GM12878 (cell line): ENCODE data around the gene MSL3. TPM values are rescaled to one million over a fixed set of nuclear protein-coding genes. Genes with fewer than 3 reads are reported as not detected.
A peak's percentile ranks its signal among the peaks of the same experiment; 100 is the strongest.

Experiments used
- ASH2L ChIP-seq: fragments of 300-600, 200-600 bp; sonication (generic); IDR thresholded peaks from 2 replicates; pipeline ENCODE4 v1.6.1; 2017; ENCODE audit warnings: low read depth, mild to moderate bottlenecking, borderline replicate concordance
- BACH1 ChIP-seq: fragments of 450-650 bp; IDR thresholded peaks from 2 replicates; pipeline ENCODE4 v1.6.1; 2017; ENCODE audit warnings: mild to moderate bottlenecking, borderline replicate concordance
- CBX5 ChIP-seq: sonication (generic); IDR thresholded peaks from 2 replicates; pipeline ENCODE4 v1.6.1; 2016; ENCODE audit warnings: low read depth, moderate library complexity, mild to moderate bottlenecking, inconsistent platforms
- E2F8 ChIP-seq: fragments of 450-650 bp; IDR thresholded peaks from 2 replicates; pipeline ENCODE4 v1.6.1; 2018; ENCODE audit warnings: mild to moderate bottlenecking, low read depth, moderate library complexity; ENCODE audit not compliant: partially characterized antibody
- EP300 ChIP-seq, 2 experiments: fragments of 150-350 bp in 1 of 2; IDR thresholded peaks; 2 replicates each; pipeline ENCODE4 v1.6.1; 2011 to 2012; ENCODE audit warnings: low read depth in 2 of 2, low read length in 2 of 2, borderline replicate concordance in 1 of 2, improper control_type of control experiment in 1 of 2, inconsistent platforms in 1 of 2; ENCODE audit not compliant: control insufficient read depth in 1 of 2
- GABPA ChIP-seq: IDR thresholded peaks from 2 replicates; pipeline ENCODE4 v1.6.1; 2014; ENCODE audit warnings: antibody characterized with exemption, low read depth, mild to moderate bottlenecking, inconsistent platforms
- GATAD2B ChIP-seq: fragments of 450-650 bp; conservative IDR thresholded peaks from 2 replicates; pipeline ENCODE4 v1.6.1; 2017; ENCODE audit warnings: low read depth, mild to moderate bottlenecking, moderate library complexity
- IKZF1 ChIP-seq: fragments of 450-650 bp; conservative IDR thresholded peaks from 2 replicates; pipeline ENCODE4 v1.6.1; 2017; ENCODE audit warnings: antibody characterized with exemption, mild to moderate bottlenecking
- IRF4 ChIP-seq: IDR thresholded peaks from 2 replicates; pipeline ENCODE4 v1.6.1; 2011; ENCODE audit warnings: low read depth, low read length
- JUNB ChIP-seq: IDR thresholded peaks from 2 replicates; pipeline ENCODE4 v1.6.1; 2016; ENCODE audit warnings: antibody characterized with exemption, mild to moderate bottlenecking
- MYC ChIP-seq: IDR thresholded peaks from 2 replicates; pipeline ENCODE4 v1.6.1; 2011; ENCODE audit warnings: mild to moderate bottlenecking, low read length, moderate library complexity, inconsistent platforms; ENCODE audit not compliant: insufficient read depth, insufficient replicate concordance, insufficient read length, severe bottlenecking
- NBN ChIP-seq: fragments of 450-650 bp; IDR thresholded peaks from 2 replicates; pipeline ENCODE4 v1.6.1; 2016
- NR2F1 ChIP-seq: fragments of 450-650 bp; conservative IDR thresholded peaks from 2 replicates; pipeline ENCODE4 v1.6.1; 2017; ENCODE audit warnings: mild to moderate bottlenecking
- POLR2AphosphoS5 ChIP-seq: IDR thresholded peaks from 2 replicates; pipeline ENCODE4 v1.6.1; 2011; ENCODE audit warnings: mild to moderate bottlenecking, low read length, inconsistent platforms
- RAD21 ChIP-seq: IDR thresholded peaks from 2 replicates; pipeline ENCODE4 v1.6.1; 2011; ENCODE audit warnings: mild to moderate bottlenecking, low read depth, low read length, moderate library complexity; ENCODE audit not compliant: insufficient read depth
- RBBP5 ChIP-seq: fragments of 200-600 bp; sonication (generic); conservative IDR thresholded peaks from 2 replicates; pipeline ENCODE4 v1.6.1; 2016
- RFX5 ChIP-seq: IDR thresholded peaks from 2 replicates; pipeline ENCODE4 v1.6.1; 2011; ENCODE audit warnings: low read depth, low read length, improper control_type of control experiment
- STAT1 ChIP-seq: fragments of 450-650 bp; conservative IDR thresholded peaks from 2 replicates; pipeline ENCODE4 v1.6.1; 2014; ENCODE audit warnings: antibody characterized with exemption, mild to moderate bottlenecking
- ZNF384 ChIP-seq: IDR thresholded peaks from 2 replicates; pipeline ENCODE4 v1.6.1; 2012; ENCODE audit warnings: low read depth, mild to moderate bottlenecking, low read length, improper control_type of control experiment, borderline replicate concordance
- ZNF592 ChIP-seq: fragments of 450-650 bp; IDR thresholded peaks from 2 replicates; pipeline ENCODE4 v1.6.1; 2017; ENCODE audit warnings: mild to moderate bottlenecking, moderate library complexity
- polyA plus RNA-seq, 11 experiments: library from polyadenylated mRNA; depleted of rRNA in 4 of 11; unstranded in 6 of 11; stranded (reverse) in 5 of 11; fragments of >200 nt; fragmentation: Nextera tagmentation in 4 of 11; fragmentation: Illumina TruSeq in 1 of 11; extraction: Ambion mirVana in 4 of 11; extraction: Trizol in 1 of 11; gene quantifications; 1 replicate in 1 of 11; 2 replicates in 10 of 11; pipeline versions ENCODE4 v1.2.1 to v1.2.3, GENCODE V29; 2011 to 2016; ENCODE audit warnings: inconsistent platforms in 2 of 11, missing spikeins in 2 of 11, low read depth in 1 of 11
- total RNA-seq, 4 experiments: library from RNA; depleted of rRNA in 3 of 4; stranded (reverse); fragments of >200 nt in 3 of 4; fragmentation: Illumina TruSeq in 1 of 4; extraction: Trizol in 1 of 4; gene quantifications; 2 replicates each; pipeline versions ENCODE4 v1.2.1 to v1.2.3, GENCODE V29; 2013 to 2021

The MSL3 gene
- total and polyA plus RNA-seq, 10 of the 15 experiments (the other 5 are each of a cell fraction or from before 2014, with no cell fraction given) = 28.4 to 438 (median 40.7) TPM

DNA sequence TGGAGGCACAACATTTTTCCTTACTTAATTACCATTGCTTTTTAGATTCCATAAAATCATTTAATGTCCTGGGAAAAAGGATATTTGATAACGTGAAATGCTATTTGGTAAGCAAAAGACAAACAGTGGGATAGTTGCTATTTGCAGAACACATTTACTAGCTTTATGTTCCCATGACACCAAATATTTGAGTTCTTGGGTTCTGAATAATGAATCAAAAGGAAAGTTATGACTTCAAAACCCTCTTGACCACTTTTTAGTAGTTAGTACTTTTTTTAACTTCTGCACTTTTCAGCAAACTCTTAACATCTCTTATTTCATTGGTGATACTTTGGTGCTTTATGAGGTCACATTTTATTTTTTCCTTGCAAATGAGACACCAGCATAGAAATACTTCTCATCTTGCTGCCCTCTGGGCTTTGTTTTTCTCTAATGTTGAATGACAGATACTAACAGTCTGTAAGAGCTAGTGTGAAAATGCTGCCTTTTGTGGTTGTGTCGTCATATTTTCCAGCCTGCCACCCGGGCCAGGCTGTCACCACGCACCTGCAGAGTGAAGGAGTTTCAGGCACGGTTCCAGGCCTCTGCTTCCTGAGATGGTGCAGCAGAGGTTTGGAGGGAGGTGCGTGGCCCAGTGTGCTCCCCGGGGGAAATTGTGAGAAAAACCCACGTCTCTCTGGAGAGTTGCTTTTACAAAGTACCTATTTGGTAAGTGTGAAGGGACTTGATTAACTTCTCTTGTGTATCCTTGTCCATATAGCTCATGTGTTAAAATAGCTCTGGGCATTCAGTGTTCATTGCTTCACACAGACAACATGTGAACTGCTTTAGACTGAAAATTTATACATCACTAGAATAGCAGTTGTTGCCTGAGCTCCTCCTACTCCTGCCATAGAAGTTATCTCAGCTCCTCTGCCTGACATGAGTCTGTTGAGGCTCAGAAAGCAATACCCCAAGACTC is 34.7 kb downstream of the MSL3 start (continued):
- TF ChIP-seq IKZF1 (peak; percentile 96), ZNF384 (peak; percentile 44; the same call in 1 of the 2 replicates), EP300 (IDR thresholded peaks at IDR 0.05; ENCODE audit: borderline replicate concordance in 1 of 2, control insufficient read depth in 1 of 2, low read depth in 2 of 2, low read length in 2 of 2) (peak; percentile 86 to 96), ASH2L (0 out of 2 replicates have a peak, but pooled peaks have one; percentile 45), GABPA (no peak; the same call in 1 of the 2 replicates), ZNF592 (0 out of 2 replicates have a peak, but pooled peaks have one; percentile 32), CBX5 (peak; percentile 64; the same call in 1 of the 2 replicates), BACH1 (peak; percentile 72; the same call in 1 of the 2 replicates), STAT1 (no peak), MYC (no peak), E2F8 (peak; percentile 55), RBBP5 (no peak), IRF4 (peak; percentile 0; the same call in 1 of the 2 replicates), RAD21 (0 out of 2 replicates have a peak, but pooled peaks have one; percentile 4), NBN (peak; percentile 96), RFX5 (0 out of 2 replicates have a peak, but pooled peaks have one; percentile 12), GATAD2B (peak; percentile 100), JUNB (peak; percentile 89), NR2F1 (peak; percentile 63), POLR2AphosphoS5 (0 out of 2 replicates have a peak, but pooled peaks have one; percentile 15)
